Prostate gland (tissue), 2 donors: ENCODE measurements around the gene PLPP6.

Experiments
- POLR2A ChIP-seq: fragments of 450-650 bp; IDR thresholded peaks from one replicate; pipeline ENCODE4 v1.6.1; 2016; ENCODE audit warnings: antibody characterized with exemption, mild to moderate bottlenecking
- POLR2AphosphoS5 ChIP-seq: sonication (generic); formaldehyde crosslinking; IDR thresholded peaks from one replicate; pipeline ENCODE4 v1.6.1; 2017; ENCODE audit warnings: antibody characterized with exemption
- TF ChIP-seq, protein P1 (sequence below), 4 experiments: fragments of 200-600 bp in 2 of 4; fragments of 450-650 bp in 2 of 4; sonication (generic) in 2 of 4; IDR thresholded peaks; 1 replicate in 3 of 4; 2 replicates in 1 of 4; pipeline ENCODE4 v1.5.1; 2016 to 2019; ENCODE audit warnings: antibody characterized with exemption in 4 of 4, mild to moderate bottlenecking in 2 of 4, moderate library complexity in 2 of 4

DNA sequence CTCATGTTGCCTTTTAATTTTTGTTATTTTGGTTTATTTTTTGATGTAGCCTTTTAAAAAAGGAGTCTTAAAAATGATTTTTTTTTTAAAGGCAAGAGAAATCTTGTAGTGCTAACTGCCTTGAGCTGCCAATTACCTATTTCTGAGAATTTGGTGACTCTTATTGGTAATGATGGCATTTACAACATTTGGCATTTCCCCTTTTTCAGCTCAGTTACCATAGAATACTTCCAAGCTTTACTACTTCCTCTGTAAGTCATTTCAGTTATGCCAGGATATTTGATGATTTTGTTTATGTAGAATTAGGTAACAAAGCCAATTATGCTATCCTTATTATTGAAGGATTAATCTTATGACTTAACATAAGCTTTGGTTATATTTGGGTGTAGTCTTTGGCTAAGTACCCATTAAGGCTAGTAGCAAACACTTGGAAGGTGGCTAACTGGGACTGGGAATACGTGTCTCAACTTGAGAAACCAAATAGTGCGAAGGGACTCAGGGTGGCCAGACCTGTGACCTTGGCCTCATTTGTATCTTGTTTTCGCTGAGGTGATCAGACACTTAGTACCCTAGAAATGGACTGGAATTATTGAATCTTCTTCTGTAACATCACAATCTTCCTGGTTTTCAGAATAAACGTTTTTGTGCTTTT is 45.0 kb downstream of the PLPP6 start:
- TF ChIP-seq POLR2A (no peak), POLR2AphosphoS5 (no peak)
- TF ChIP-seq, protein P1, sequence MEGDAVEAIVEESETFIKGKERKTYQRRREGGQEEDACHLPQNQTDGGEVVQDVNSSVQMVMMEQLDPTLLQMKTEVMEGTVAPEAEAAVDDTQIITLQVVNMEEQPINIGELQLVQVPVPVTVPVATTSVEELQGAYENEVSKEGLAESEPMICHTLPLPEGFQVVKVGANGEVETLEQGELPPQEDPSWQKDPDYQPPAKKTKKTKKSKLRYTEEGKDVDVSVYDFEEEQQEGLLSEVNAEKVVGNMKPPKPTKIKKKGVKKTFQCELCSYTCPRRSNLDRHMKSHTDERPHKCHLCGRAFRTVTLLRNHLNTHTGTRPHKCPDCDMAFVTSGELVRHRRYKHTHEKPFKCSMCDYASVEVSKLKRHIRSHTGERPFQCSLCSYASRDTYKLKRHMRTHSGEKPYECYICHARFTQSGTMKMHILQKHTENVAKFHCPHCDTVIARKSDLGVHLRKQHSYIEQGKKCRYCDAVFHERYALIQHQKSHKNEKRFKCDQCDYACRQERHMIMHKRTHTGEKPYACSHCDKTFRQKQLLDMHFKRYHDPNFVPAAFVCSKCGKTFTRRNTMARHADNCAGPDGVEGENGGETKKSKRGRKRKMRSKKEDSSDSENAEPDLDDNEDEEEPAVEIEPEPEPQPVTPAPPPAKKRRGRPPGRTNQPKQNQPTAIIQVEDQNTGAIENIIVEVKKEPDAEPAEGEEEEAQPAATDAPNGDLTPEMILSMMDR (IDR thresholded peaks at IDR 0.05), result no peak
